ENCODE measurements around the gene ZNF611.
"Not testable (repeated sequence)": the region's sequence is repeated elsewhere in the genome, so short reads cannot be mapped to it uniquely, and the experiment has no call there.

ZNF611 gene

DNA sequence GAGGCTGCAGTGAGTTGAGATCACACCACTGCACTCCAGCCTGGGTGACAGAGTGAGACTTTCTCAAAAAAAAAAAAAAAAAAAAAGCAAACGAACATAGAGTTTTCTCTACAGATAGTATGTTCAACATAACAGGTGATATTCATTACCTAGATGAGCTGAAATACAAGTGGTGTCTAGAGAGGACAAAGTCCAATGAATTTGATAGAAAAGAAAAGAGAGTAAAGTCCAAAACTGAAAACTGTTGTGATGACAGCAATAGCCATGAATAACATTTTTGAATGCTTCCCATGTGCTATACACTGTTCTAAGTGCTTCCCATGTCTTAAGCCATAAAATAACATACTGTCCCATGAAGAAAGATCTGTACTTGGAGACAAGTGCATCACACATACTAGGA, 53.6 kb downstream of the ZNF611 start:
- not testable (repeated sequence) for DNase-seq (ENCODE audit: low read depth in 2 of 2)

- no peak for DNase-seq (ENCODE audit: low read depth in 2 of 2)
Observed at GRCh38 chr19:52679598-52679997, 55.2 kb downstream of the ZNF611 start.

GRCh38 chr19:52675239-52675638, 59.6 kb downstream of the ZNF611 start:
- not testable (repeated sequence) for DNase-seq (ENCODE audit: low read depth in 2 of 2)

DNA sequence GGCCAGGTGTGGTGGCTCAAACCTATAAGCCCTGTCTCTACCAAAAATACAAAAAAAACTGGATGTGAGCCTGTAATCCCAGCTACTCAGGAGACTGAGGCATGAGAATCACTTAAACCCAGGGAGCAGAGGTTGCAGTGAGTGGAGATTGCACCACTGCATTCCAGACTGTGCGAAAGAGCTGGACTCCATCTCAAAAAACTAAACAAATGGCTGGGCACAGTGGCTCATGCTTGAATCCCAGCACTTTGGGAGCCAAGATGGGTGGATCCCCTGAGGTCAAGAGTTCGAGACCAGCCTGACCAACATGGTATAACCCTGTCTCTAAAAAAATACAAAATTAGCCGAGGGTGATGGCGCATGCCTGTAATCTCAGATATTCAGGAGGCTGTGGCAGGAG, 61.8 kb downstream of the ZNF611 start:
- DNase-seq (ENCODE audit: low read depth in 2 of 2): no peak

- DNase-seq (ENCODE audit: low read depth in 2 of 2): no peak
Observed at GRCh38 chr19:52670046-52670445, 64.8 kb downstream of the ZNF611 start.

DNA sequence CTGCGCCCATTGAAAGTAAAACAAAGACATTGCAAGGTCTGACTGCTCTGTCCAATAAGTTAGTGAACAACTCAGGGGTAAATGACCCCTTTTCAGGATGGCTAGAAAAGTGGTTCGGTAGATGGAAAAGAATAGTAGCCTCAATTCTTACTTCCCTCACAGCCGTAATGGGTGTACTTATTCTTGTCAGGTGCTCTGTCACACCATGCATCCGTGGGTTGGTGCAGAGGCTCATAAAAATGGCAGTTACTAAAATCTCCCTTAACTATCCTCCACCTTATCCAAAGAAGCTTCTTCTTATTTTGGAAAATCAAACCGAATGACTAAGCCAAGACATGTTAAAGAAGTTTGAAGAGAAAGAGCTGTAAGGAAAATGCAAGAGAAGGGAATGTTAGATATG, 65.3 kb downstream of the ZNF611 start:
- DNase-seq (ENCODE audit: low read depth in 2 of 2): no peak

DNA sequence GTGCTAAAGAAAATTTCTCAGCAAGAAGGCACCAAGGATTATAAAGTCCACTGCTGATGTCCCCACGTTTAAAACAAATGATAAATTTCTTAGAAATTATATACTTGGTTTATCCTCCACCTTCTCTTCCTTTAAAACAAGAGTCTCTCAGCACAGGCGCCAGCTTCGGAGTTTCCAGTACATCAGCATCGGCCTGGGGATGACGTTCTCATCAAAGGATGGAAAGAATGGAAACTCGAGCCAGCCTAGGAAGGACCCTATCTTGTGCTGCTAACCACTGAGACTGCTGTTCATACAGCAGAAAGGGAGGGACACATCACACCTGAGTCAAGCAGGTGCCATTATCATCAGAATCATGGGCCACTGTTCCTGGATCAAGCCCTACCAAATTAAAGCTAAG, 66.9 kb downstream of the ZNF611 start:
- DNase-seq (ENCODE audit: low read depth in 2 of 2): no peak

DNA sequence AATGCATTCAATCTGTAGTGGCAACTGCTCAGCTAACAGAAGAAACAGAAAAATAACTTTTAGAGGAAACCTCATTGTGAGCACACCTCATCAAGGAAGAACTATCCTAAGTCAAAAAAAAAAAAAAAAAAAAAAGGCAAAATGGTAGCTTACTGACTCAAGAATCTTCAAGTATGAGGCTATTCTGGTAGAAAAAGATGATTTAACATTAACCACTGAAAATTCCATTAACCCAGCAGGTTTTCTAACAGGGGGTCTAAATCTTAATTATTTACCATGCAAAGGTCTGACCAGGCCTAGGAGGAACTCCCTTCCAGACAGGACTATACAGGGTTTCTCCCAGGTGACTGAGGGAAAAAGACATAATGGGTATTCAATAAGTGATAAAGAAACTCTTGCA, 68.3 kb downstream of the ZNF611 start:
- DNase-seq (ENCODE audit: low read depth in 2 of 2): no peak

- DNase-seq (ENCODE audit: low read depth in 2 of 2): no peak
Observed at GRCh38 chr19:52665529-52665928, 69.3 kb downstream of the ZNF611 start.

DNA sequence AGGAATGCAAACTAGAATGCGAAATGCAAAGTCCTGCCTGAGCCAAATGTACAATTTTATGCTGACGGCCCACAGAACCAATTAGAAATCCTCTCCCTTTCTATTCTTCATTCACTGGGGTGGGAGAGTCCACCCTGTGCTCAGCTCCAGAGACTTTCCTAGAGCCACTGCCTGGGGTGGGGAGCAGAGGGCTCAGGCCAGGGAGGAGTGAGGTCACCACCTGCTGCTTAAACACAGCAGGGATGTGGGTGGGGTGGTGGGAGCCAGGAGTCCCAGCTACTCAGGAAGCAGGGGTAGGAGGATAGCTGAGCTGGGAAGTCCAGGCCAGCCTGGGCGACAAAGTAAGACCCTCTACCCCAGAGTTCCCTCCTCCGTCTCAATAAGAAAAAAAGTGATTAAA, 69.8 kb downstream of the ZNF611 start:
- no peak for DNase-seq (ENCODE audit: low read depth in 2 of 2)

- no peak for DNase-seq (ENCODE audit: low read depth in 2 of 2)
Observed at GRCh38 chr19:52664461-52664860, 70.4 kb downstream of the ZNF611 start.

- no peak for DNase-seq (ENCODE audit: low read depth in 2 of 2)
Observed at GRCh38 chr19:52662631-52663030, 72.2 kb downstream of the ZNF611 start.

DNA sequence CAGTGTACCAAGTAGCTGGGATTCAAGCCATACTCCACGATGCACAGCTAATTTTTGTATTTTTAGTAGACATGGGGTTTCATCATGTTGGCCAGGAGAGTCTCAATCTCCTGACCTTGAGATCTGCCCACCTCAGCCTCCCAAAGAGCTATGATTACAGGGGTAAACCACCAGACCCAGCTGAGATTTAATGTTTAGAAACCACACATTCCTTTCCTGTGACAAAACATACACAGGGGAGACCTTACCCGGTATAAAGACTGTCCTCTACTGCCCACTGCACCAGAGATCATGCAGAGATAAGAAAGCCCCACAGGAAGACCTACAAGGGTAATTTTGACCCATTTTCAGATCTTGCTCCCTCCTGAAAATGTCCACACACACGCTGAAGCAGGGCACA, 73.9 kb downstream of the ZNF611 start:
- DNase-seq (ENCODE audit: low read depth in 2 of 2): no peak

GRCh38 chr19:52659013-52659412, 75.8 kb downstream of the ZNF611 start:
- DNase-seq (ENCODE audit: low read depth in 2 of 2): no peak

DNA sequence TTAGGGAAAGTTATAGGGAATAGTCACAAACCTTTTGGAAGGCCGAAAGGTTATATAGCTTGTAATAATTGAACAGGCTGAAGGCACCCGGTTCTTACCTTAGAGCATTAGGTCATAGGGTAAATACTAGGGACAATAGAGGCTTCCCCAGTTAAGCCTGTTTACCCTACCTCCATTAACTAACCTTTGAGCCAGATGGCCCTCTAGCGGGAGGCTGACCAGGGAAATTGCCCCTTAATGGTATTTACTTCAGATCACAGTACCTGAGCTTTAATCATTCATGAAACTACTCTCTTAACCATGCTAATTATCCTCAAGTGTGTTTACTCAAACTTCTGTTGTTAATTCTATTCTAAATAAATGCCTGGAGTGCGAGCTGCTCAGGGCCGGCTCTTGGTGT, 76.2 kb downstream of the ZNF611 start:
- no peak for DNase-seq (ENCODE audit: low read depth in 2 of 2)

DNA sequence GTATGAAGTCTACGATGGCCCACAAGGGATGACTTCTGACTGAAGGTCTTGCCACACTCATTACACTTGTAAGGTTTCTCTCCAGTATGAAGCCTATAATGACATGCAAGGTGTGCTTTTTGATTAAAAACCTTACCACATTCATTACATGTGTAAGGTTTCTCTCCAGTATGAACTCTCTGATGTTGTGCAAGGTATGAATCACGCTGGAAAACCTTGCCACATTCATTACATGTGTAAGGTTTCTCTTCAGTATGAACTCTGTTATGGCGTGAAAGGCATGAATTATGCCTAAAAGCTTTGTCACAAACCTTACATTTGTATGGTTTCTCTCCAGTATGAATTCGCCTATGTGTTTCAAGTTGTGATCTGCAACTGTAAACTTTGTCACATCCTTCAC, 81.7 kb downstream of the ZNF611 start:
- DNase-seq (ENCODE audit: low read depth in 2 of 2): no peak

All from stimulated activated CD8-positive, alpha-beta memory T cell treated with anti-CD3 and anti-CD28 coated beads, Interleukin-7, amount 100 ng/mL, for 1 hour (primary cell).